ENCODE measurements around the gene TYW3.

DNA sequence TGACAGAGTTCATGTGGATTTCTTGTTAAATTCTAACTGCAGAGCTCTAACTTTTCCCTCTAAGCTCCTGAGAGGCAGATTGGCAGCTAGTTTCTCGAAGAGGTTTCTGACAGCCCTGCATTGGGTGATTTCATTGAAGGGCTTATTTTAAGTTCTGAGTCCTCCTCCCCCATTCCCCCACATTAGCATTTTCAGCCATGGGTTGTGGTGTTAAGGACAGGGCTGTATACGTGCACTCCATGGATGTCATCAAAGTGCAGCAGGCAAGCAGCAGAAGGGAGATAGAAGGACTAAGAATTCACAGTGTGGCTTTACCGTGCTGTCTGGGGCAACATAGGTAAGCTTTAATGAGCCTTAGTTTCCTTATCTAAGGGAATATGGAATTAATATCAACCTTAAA lies 19.1 kb upstream of the TYW3 start:
- TF ChIP-seq CTCF (IDR thresholded peaks at IDR 0.05) (no peak), POLR2A (IDR thresholded peaks at IDR 0.05) (no peak)

Data from heart left ventricle (tissue), 13 donors.